ENCODE data around the gene PPFIBP1. TPM values are rescaled to one million over a fixed set of nuclear protein-coding genes. Genes with fewer than 3 reads are reported as not detected.

PPFIBP1 gene
- total and polyA plus RNA-seq, 2 of the 8 experiments (the other 6 are each of a cell fraction or from before 2014, with no cell fraction given), result 7.7 to 31.3 TPM

DNA sequence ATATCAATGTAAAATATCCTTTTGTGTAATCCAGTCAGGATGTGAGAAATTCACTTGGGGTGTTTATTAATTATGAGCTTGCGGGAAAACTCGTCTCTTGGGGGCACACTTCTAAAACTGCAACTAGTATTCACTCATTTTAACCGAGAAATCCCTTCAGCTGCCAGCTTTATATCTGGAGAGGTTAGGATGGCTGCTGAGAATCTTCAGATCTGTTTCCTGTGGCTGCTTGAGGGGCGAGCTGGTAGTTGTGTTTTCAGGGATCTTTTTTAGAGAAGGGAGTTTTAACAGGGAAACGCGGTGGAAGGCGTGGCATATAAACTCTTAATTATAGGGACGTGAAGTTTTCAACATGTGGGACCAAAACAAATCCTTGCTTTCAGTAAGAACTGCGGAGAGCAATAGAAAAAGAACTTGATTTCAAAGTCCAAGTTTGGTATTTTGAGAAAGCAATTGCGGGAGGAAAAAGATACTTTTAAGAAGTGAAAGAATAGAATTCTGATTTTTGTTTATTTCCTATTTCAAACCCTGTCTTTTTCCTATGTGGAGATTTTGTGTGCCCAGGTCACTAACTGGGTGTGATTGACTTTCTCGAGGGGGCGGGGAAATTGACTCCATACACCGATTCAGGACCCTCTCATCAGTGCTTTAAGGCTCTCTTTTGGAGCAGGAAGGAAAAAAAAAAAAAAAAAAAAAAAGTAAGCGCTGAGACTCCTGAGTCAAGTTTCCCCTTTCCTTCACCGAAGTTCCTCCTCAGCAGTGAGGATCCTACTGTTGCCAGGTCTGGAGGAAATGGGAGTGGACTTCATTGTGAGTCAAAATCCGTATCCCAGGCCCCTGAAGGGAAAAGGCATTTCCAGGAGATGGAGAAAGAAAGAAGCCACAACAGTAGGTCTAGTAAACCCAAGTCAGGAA, 1.1 kb downstream of the PPFIBP1 start:
- peaks cover 0 to 3% (median under 1%) of the 10 kb centered on the region in 4 experiments; a peak in 2 of 7 replicates for H3K27me3 ChIP-seq (replicated peaks in 1 of 4; ENCODE audit: control insufficient read depth in 3 of 4, extremely low read depth in 1 of 4, insufficient read depth in 3 of 4, low read length in 3 of 4)
- H2BK5ac ChIP-seq (ENCODE audit: low read depth, low read length), result no peak overlapping the region
- H3K23me2 ChIP-seq (ENCODE audit: low read depth, low read length), result peaks cover 10% of the 10 kb centered on the region
- POLR2A ChIA-PET (ENCODE audit: partially characterized antibody), result interaction anchor here (1.2 to 3.9 kb wide), 7 partner anchors 11 to 192 kb away, joined by 3 to 18 read pairs (median 9); no protein-coding TSS in a partner anchor
- H2BK12ac ChIP-seq (ENCODE audit: low read depth, low read length), result no peak overlapping the region
- H2AK5ac ChIP-seq (ENCODE audit: low read depth, low read length), result no peak overlapping the region
- H3K79me2 ChIP-seq (ENCODE audit: control insufficient read depth in 1 of 2, insufficient read depth in 2 of 2, low read length in 2 of 2), result peaks cover 0 to 23% of the 10 kb centered on the region in 2 experiments; a peak in 2 of 4 replicates
- no peak overlapping the region for H3K4ac ChIP-seq (replicated peaks; ENCODE audit: insufficient read length, low read depth, low read length)
- H2BK20ac ChIP-seq (ENCODE audit: low read length), result no peak overlapping the region
- no peak overlapping the region for H3K27ac ChIP-seq (ENCODE audit: low read depth, low read length)
- CTCF ChIA-PET (ENCODE audit: partially characterized antibody), result interaction anchor here (1.0 to 1.2 kb wide), 2 partner anchors 36 to 99 kb away, joined by 3 to 4 read pairs; no protein-coding TSS in a partner anchor
- H4K91ac ChIP-seq (replicated peaks; ENCODE audit: insufficient read length, low read length), result no peak overlapping the region
- peaks cover 4 to 12% (median 11%) of the 10 kb centered on the region in 4 experiments for H3K4me1 ChIP-seq (replicated peaks in 1 of 4; ENCODE audit: control insufficient read depth in 3 of 4, insufficient read depth in 4 of 4, low read length in 3 of 4)
- H3K14ac ChIP-seq (ENCODE audit: insufficient read length), result no peak overlapping the region
- H3K79me1 ChIP-seq (ENCODE audit: low read depth, low read length), result no peaks in the 10 kb centered on the region
- peaks cover 3% of the 10 kb centered on the region in 2 experiments for H4K20me1 ChIP-seq (replicated peaks in 1 of 2; ENCODE audit: control insufficient read depth in 1 of 2, insufficient read depth in 2 of 2, low read length in 2 of 2)
- DNase-seq (ENCODE audit: low read depth in 1 of 2, low spot score in 2 of 2), result no peak
- peak overlapping the region in 1 of 4 experiments; percentile 41; a peak in 2 of 7 replicates for H3K9ac ChIP-seq (replicated peaks in 1 of 4; ENCODE audit: extremely low read depth in 1 of 4, low read depth in 3 of 4, low read length in 3 of 4)
- H3K36me3 ChIP-seq (ENCODE audit: control insufficient read depth in 2 of 4, insufficient read depth in 4 of 4, low read length in 3 of 4), result no peaks in the 10 kb centered on the region
- no peak for FAIRE-seq
- no peak overlapping the region for H3K18ac ChIP-seq (ENCODE audit: extremely low read depth, low read length)
- H3K4me3 ChIP-seq (ENCODE audit: extremely low read depth in 1 of 4, insufficient read depth in 2 of 4, low read depth in 3 of 4, low read length in 4 of 4), result peak overlapping the region; percentile 63 to 86 (median 77); a peak in 7 of 8 replicates
- no peak overlapping the region for H2BK120ac ChIP-seq (replicated peaks; ENCODE audit: low read depth, low read length)
- no peak overlapping the region for H2BK15ac ChIP-seq (ENCODE audit: low read length)
- H4K5ac ChIP-seq (ENCODE audit: insufficient read length, low read depth, low read length), result no peak overlapping the region
- peak overlapping the region; percentile 73 to 91 for H3K4me2 ChIP-seq (ENCODE audit: insufficient read depth in 1 of 2, low read depth in 2 of 2, low read length in 2 of 2)
- H4K8ac ChIP-seq (ENCODE audit: extremely low read depth, insufficient read depth, low read length), result no peak overlapping the region
- H3K56ac ChIP-seq (replicated peaks; ENCODE audit: insufficient read length, low read depth, low read length), result no peak overlapping the region
- H2AFZ ChIP-seq (ENCODE audit: low read length), result no peak overlapping the region
- no peaks in the 10 kb centered on the region for H3K9me3 ChIP-seq (ENCODE audit: insufficient read depth in 2 of 2, low read depth in 1 of 2, low read length in 1 of 2)
- no peak overlapping the region for H3K23ac ChIP-seq (ENCODE audit: insufficient read length)
- WGBS, 2 experiments (ENCODE audit: extremely low coverage in 1 of 2, insufficient coverage in 1 of 2, insufficient read length in 1 of 2, insufficient replicate concordance in 2 of 2, low coverage in 1 of 2, low lambda C conversion rate in 2 of 2, missing lambda C conversion rate in 1 of 2), result 3% methylated on average over 14 of the region's 16 CpGs; no CpG with 5 or more reads in 1 of the 2 experiments
- TF ChIP-seq, protein P1, sequence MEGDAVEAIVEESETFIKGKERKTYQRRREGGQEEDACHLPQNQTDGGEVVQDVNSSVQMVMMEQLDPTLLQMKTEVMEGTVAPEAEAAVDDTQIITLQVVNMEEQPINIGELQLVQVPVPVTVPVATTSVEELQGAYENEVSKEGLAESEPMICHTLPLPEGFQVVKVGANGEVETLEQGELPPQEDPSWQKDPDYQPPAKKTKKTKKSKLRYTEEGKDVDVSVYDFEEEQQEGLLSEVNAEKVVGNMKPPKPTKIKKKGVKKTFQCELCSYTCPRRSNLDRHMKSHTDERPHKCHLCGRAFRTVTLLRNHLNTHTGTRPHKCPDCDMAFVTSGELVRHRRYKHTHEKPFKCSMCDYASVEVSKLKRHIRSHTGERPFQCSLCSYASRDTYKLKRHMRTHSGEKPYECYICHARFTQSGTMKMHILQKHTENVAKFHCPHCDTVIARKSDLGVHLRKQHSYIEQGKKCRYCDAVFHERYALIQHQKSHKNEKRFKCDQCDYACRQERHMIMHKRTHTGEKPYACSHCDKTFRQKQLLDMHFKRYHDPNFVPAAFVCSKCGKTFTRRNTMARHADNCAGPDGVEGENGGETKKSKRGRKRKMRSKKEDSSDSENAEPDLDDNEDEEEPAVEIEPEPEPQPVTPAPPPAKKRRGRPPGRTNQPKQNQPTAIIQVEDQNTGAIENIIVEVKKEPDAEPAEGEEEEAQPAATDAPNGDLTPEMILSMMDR (IDR thresholded peaks at IDR 0.05; ENCODE audit: control extremely low read depth in 1 of 3, insufficient read depth in 1 of 3, low read depth in 1 of 3, low read length in 3 of 3), result no peak
- TF ChIP-seq EP300 (IDR thresholded peaks at IDR 0.05; ENCODE audit: borderline replicate concordance in 1 of 2, low read depth in 2 of 2, low read length in 2 of 2) (no peak), SIN3A (conservative IDR thresholded peaks at IDR 0.05 in 1 of 2, IDR thresholded peaks at IDR 0.05 in 1 of 2; ENCODE audit: low read depth in 1 of 2, low read length in 2 of 2) (0 out of 4 replicates have a peak, but pooled peaks of 1 of the 2 experiments have one; percentile 15), TEAD4 (IDR thresholded peaks at IDR 0.05; ENCODE audit: low read depth, low read length) (no peak)
- TF ChIP-seq, protein P2, sequence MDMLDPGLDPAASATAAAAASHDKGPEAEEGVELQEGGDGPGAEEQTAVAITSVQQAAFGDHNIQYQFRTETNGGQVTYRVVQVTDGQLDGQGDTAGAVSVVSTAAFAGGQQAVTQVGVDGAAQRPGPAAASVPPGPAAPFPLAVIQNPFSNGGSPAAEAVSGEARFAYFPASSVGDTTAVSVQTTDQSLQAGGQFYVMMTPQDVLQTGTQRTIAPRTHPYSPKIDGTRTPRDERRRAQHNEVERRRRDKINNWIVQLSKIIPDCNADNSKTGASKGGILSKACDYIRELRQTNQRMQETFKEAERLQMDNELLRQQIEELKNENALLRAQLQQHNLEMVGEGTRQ (IDR thresholded peaks at IDR 0.05; ENCODE audit: low read length), result no peak

Data from H1 (cell line).